Stomach (tissue), 9 donors: ENCODE measurements around the gene GLT6D1. TPM values are rescaled to one million over a fixed set of nuclear protein-coding genes. Genes with fewer than 3 reads are reported as not detected.

ENCODE experiments used
- DNase-seq, 2 donors: peaks; one replicate each; pipeline versions ENCODE4 v3.0.0 to v3.0.0-alpha.2; 2013 to 2019
- H3K27ac ChIP-seq, 5 donors: fragments of 200-600 bp in 4 of 5; sonication (generic) in 4 of 5; one replicate each; pipeline ENCODE4 v1.5.1; 2013 to 2019; ENCODE audit warnings: mild to moderate bottlenecking in 1 of 5, moderate library complexity in 1 of 5
- H3K27me3 ChIP-seq, 3 donors: fragments of 200-600 bp; sonication (generic); one replicate each; pipeline ENCODE4 v1.5.1; 2017 to 2019; ENCODE audit warnings: mixed run types in 1 of 3
- H3K36me3 ChIP-seq, 4 donors: fragments of 200-600 bp; sonication (generic); 1 replicate in 3 of 4; 2 replicates in 1 of 4; pipeline ENCODE4 v1.5.1; 2016 to 2019
- H3K4me1 ChIP-seq, 4 donors: fragments of 200-600 bp; sonication (generic); one replicate each; pipeline ENCODE4 v1.5.1; 2016 to 2019
- H3K4me3 ChIP-seq, 4 donors: fragments of 200-600 bp; sonication (generic) in 3 of 4; one replicate each; pipeline ENCODE4 v1.5.1; 2016 to 2019; ENCODE audit warnings: mild to moderate bottlenecking in 1 of 4
- H3K9me3 ChIP-seq, 4 donors: fragments of 200-600 bp; sonication (generic); one replicate each; pipeline ENCODE4 v1.5.1; 2016 to 2019
- CTCF ChIP-seq, 7 experiments: fragments of 450-650 bp in 4 of 7; fragments of 200-600 bp in 3 of 7; sonication (generic) in 3 of 7; IDR thresholded peaks; one replicate each; pipeline ENCODE4 v1.5.1; 2016 to 2019; ENCODE audit warnings: antibody characterized with exemption in 7 of 7, control low read depth in 2 of 7, mild to moderate bottlenecking in 1 of 7
- EP300 ChIP-seq: sonication (generic); formaldehyde crosslinking; IDR thresholded peaks from one replicate; pipeline ENCODE4 v1.6.1; 2017; ENCODE audit warnings: antibody characterized with exemption
- POLR2A ChIP-seq, 4 donors: fragments of 450-650 bp; IDR thresholded peaks; one replicate each; pipeline ENCODE4 v1.6.1; 2016; ENCODE audit warnings: antibody characterized with exemption in 4 of 4, control low read depth in 2 of 4, mild to moderate bottlenecking in 1 of 4, moderate library complexity in 1 of 4
- POLR2AphosphoS5 ChIP-seq, 3 donors: sonication (generic); formaldehyde crosslinking; IDR thresholded peaks; one replicate each; pipeline ENCODE4 v1.6.1; 2016; ENCODE audit warnings: antibody characterized with exemption in 3 of 3
- WGBS, 5 donors: extraction: QIAGEN DNeasy Blood & Tissue Kit in 3 of 5; methylation state at CpG; one replicate each; pipeline versions ENCODE4 v1.1.5 to v1.1.7; 2013 to 2018; 5-methylcytosine and 5-hydroxymethylcytosine counted together
- intact Hi-C: fragments of 100-400 bp; cut with DNase I; formaldehyde crosslinking; loops from one replicate; pipeline ENCODE4 v1.15.1; 2023; ENCODE audit warnings: low total_unique reads
- polyA plus RNA-seq, 3 donors: library from polyadenylated mRNA; stranded (reverse); fragments of 200-250 nt; gene quantifications; one replicate each; pipeline ENCODE4 v1.2.3, GENCODE V29; 2013
- total RNA-seq, 5 donors: library from RNA; depleted of rRNA; stranded (reverse); fragments of >200 nt; gene quantifications; one replicate each; pipeline versions ENCODE4 v1.1.0 to v1.2.3, GENCODE V29; 2014 to 2016
- donor health status: healthy with polysubstance abuse.
- donor health status: Bipolar disorder and iron deficiency.
- donor health status: healthy.

Gene GLT6D1
- total and polyA plus RNA-seq, 8 donors: not detected

DNA sequence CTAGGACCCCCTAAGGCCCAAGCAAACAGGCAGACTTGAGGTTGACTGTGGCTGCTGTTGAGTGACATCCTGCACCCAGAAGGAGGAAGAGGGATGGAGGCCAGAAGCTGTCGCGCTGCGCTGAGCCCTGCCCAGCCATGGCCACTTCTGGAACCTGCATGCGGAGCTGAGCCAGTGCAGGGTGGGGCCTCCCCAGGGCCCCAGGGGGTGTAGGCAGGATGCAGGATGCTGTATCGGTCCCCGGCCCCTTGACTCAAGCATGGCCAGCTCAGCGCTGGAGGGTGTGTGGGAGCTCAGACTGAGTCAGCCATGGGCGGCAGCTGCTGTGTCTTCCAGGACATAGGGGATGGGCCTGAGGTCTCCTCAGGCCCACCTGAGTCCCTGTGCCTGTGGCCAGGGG lies 26.9 kb downstream of the GLT6D1 start:
- Histone ChIP-seq H3K4me3 (no peak overlapping the region), H3K27ac (no peak overlapping the region), H3K4me1 (no peaks in the 10 kb centered on the region), H3K27me3 (peaks cover 0 to 68% (median 0%) of the 10 kb centered on the region in 3 donors), H3K9me3 (no peaks in the 10 kb centered on the region), H3K36me3 (no peaks in the 10 kb centered on the region)
- no peak for DNase-seq
- intact Hi-C loops: no loop called here
- TF ChIP-seq CTCF (IDR thresholded peaks at IDR 0.05) (no peak), POLR2A (IDR thresholded peaks at IDR 0.05) (no peak), POLR2AphosphoS5 (IDR thresholded peaks at IDR 0.05) (no peak), EP300 (no peak)
- 81 to 93% (median 90%) methylated on average over 5 to 8 of the region's 8 CpGs; no CpG with 5 or more reads in 1 of the 5 donors for WGBS, 5 donors

DNA sequence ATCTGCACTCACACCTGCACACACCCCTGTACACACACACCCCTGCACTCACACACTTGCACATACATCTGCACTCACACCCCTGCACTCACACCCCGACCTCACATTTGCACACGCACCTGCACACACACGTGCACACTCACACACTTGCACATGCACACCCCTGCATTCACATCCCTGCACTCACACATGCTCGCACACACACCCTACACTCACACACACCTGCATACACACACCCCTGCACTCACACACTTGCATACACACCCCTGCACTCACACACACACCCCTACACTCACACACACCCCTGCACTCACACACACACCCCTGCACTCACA lies 27.5 kb downstream of the GLT6D1 start:
- Histone ChIP-seq H3K36me3 (no peaks in the 10 kb centered on the region), H3K27me3 (peaks cover 0 to 62% (median 0%) of the 10 kb centered on the region in 3 donors), H3K4me1 (no peaks in the 10 kb centered on the region), H3K4me3 (no peak overlapping the region), H3K27ac (no peak overlapping the region), H3K9me3 (no peaks in the 10 kb centered on the region)
- no peak for DNase-seq
- no peak for TF ChIP-seq CTCF (IDR thresholded peaks at IDR 0.05)
- no peak for TF ChIP-seq EP300
- TF ChIP-seq POLR2A (IDR thresholded peaks at IDR 0.05): no peak
- TF ChIP-seq POLR2AphosphoS5 (IDR thresholded peaks at IDR 0.05): no peak
- intact Hi-C loops: no loop called here
- WGBS, 5 donors: 11 to 28% (median 12%) methylated on average over 4 of the region's 4 CpGs

DNA sequence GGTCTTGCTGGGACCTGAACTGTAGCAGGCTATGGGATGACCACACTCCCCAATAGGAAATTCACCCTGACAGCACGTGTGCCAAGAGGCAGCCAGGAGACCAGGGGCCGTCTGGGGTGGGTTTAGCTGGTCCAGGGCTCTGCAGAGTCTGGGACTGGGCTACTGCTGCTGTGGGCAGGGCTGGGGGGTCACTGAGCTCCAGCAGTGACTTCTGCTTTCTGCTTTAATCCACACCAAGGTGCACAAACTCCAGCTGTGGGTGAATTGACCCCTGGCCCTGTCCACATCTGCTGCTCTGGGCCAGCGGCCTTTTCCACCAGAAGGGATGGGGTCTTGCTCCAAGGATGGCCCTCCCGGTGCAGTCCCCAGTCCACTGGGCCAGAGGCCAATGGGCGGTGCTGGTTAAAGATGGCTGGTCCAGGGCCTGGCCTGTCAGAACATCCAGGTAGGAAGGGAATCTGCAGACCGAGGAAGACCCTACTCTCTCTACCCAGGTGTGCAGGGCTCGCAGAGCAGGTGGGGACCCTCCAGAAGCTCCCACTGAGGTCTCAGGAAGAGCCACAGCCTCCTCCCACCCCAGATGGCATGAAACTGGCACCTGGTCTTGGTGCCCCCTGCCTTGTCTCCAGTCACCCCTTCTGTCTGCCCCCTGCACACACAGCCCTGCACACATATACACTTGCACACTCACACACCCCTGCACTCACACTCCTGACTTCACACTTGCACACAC lies 28.0 kb downstream of the GLT6D1 start:
- Histone ChIP-seq H3K27ac (no peak overlapping the region), H3K36me3 (no peaks in the 10 kb centered on the region), H3K9me3 (no peaks in the 10 kb centered on the region), H3K4me1 (no peaks in the 10 kb centered on the region), H3K27me3 (peaks cover 0 to 56% (median 0%) of the 10 kb centered on the region in 3 donors), H3K4me3 (no peak overlapping the region)
- no peak for DNase-seq
- intact Hi-C loops: no loop called here
- TF ChIP-seq CTCF (IDR thresholded peaks at IDR 0.05) (no peak), POLR2A (IDR thresholded peaks at IDR 0.05) (no peak), EP300 (no peak), POLR2AphosphoS5 (IDR thresholded peaks at IDR 0.05) (no peak)
- WGBS, 5 donors: 67 to 83% (median 76%) methylated on average over 4 to 7 of the region's 7 CpGs

DNA sequence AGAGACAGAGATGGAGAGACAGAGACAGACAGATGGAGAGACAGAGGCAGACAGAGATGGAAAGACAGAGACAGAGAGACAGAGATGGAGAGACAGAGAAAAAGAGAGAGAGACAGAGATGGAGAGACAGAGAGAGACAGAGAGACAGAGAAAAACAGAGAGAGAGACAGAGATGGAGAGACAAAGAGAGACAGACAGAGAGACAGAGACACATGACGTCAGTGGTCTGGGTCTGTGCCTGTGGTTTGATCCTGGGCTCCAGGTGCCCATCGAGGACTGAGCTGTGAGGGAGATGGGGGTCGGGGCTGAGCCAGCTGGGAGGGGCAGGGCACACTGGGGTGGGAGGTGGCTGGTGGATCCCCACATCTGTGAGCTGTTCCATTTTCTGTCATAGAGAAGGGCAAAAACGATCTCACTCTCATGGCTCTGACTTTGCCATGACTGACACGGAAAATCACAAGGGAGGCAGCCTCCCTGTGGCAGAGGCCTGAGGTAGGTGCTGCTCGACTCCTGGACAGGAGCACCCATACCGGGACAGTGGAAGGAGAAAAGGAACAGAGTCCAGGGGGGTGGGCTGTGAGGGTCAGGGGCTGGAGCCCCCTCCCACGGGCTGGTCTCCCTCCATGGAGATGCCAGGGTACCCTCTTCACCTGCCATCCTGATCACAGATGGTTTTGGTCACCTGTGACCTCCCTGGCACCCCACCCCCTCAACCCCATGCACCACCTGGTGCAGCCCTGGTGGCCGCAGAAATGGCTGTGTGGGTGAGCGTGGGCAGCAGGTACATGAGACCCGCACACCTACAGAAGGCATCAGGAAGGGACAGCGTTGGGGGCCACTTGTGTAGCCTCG lies 28.8 kb downstream of the GLT6D1 start:
- H3K4me1 ChIP-seq: no peaks in the 10 kb centered on the region
- WGBS, 5 donors: 71 to 79% (median 74%) methylated on average over 12 to 13 of the region's 13 CpGs
- H3K27ac ChIP-seq: no peak overlapping the region
- H3K4me3 ChIP-seq: no peak overlapping the region
- TF ChIP-seq POLR2A (IDR thresholded peaks at IDR 0.05) (no peak), POLR2AphosphoS5 (IDR thresholded peaks at IDR 0.05) (no peak), CTCF (IDR thresholded peaks at IDR 0.05) (no peak), EP300 (no peak)
- no peak for DNase-seq
- peaks cover 0 to 49% (median 0%) of the 10 kb centered on the region in 3 donors for H3K27me3 ChIP-seq
- no peaks in the 10 kb centered on the region for H3K9me3 ChIP-seq
- intact Hi-C loops: no loop called here
- H3K36me3 ChIP-seq: no peaks in the 10 kb centered on the region
